Measurements from ENCODE around the gene HDLBP.

HDLBP gene

GRCh38 chr2:241190291-241190981 is 125.0 kb downstream of the HDLBP start:
- DNase-seq (ENCODE audit: low read depth), result no peak

GRCh38 chr2:241189856-241190201 is 125.6 kb downstream of the HDLBP start:
- DNase-seq (ENCODE audit: low read depth), result no peak

GRCh38 chr2:241189093-241189855 is 126.2 kb downstream of the HDLBP start:
- DNase-seq (ENCODE audit: low read depth), result no peak

GRCh38 chr2:241188361-241189092 is 126.9 kb downstream of the HDLBP start, which contains the start of gene ANO7:
Gene ANO7, plus strand, starts transcription at chr2:241188677. Its CDS starts 1,387 bp downstream, at chr2:241190064.
- no peak for DNase-seq (ENCODE audit: low read depth)

- DNase-seq (ENCODE audit: low read depth), result no peak
These were observed 127.6 kb downstream of the HDLBP start for GRCh38 chr2:241187918-241188234.

- no peak for DNase-seq (ENCODE audit: low read depth)
These were observed 128.2 kb downstream of the HDLBP start for GRCh38 chr2:241187101-241187917.

- no peak for DNase-seq (ENCODE audit: low read depth)
These were observed 129.5 kb downstream of the HDLBP start for GRCh38 chr2:241185961-241186360.

GRCh38 chr2:241184901-241185300 is 130.6 kb downstream of the HDLBP start:
- DNase-seq (ENCODE audit: low read depth), result no peak

- DNase-seq (ENCODE audit: low read depth), result no peak
These were observed 132.3 kb downstream of the HDLBP start for GRCh38 chr2:241183221-241183620.

GRCh38 chr2:241182531-241183133 is 132.8 kb downstream of the HDLBP start:
- DNase-seq (ENCODE audit: low read depth), result no peak

- no peak for DNase-seq (ENCODE audit: low read depth)
These were observed 133.3 kb downstream of the HDLBP start for GRCh38 chr2:241182126-241182525.

- DNase-seq (ENCODE audit: low read depth), result no peak
These were observed 135.0 kb downstream of the HDLBP start for GRCh38 chr2:241180495-241180894.

- no peak for DNase-seq (ENCODE audit: low read depth)
These were observed 135.6 kb downstream of the HDLBP start for GRCh38 chr2:241179899-241180298.

GRCh38 chr2:241178961-241179360 is 136.5 kb downstream of the HDLBP start:
- DNase-seq (ENCODE audit: low read depth), result no peak

- DNase-seq (ENCODE audit: low read depth), result no peak
These were observed 137.7 kb downstream of the HDLBP start for GRCh38 chr2:241177526-241178334.

Data from stimulated activated CD8-positive, alpha-beta memory T cell treated with anti-CD3 and anti-CD28 coated beads, Interleukin-12 subunit alpha, Interleukin-12 subunit beta, amount 100 ng/mL, for 4 hours (primary cell).